Measurements from ENCODE around the gene LDAH. TPM values are rescaled to one million over a fixed set of nuclear protein-coding genes. Genes with fewer than 3 reads are reported as not detected.

The LDAH gene
- total RNA-seq, 1 experiment from 2014 or later: 15.2 TPM

GRCh38 chr2:20676353-20677215 lies 146.3 kb downstream of the LDAH start:
- no peaks in the 10 kb centered on the region for H3K79me1 ChIP-seq (ENCODE audit: insufficient read depth, low read depth, low read length, poor library complexity, severe bottlenecking)
- H3T11ph ChIP-seq (ENCODE audit: low read length): no peak overlapping the region
- Mint-ChIP-seq H3K27me3 (ENCODE audit: low read depth) (peaks cover 46% of the 10 kb centered on the region), H3K27ac (no peak overlapping the region), H3K9me3 (peaks cover 0 to 3% of the 10 kb centered on the region in 2 experiments; a peak in 1 of 5 replicates), H3K4me3 (no peak overlapping the region), H3K4me1 (peaks cover 35 to 50% of the 10 kb centered on the region in 2 experiments), H3K36me3 (ENCODE audit: insufficient read depth in 1 of 3, low read depth in 3 of 3) (no peaks in the 10 kb centered on the region; a peak in 1 of 7 replicates)
- no peak overlapping the region for H2BK120ac ChIP-seq (ENCODE audit: low read depth, low read length, poor library complexity, severe bottlenecking)
- no peak overlapping the region for H3K9ac ChIP-seq (ENCODE audit: extremely low read depth, insufficient read length, low read length)
- no peak overlapping the region for H2BK5ac ChIP-seq (ENCODE audit: insufficient read length, low read length)
- H4K20me1 ChIP-seq (ENCODE audit: control insufficient read depth, insufficient read depth, insufficient read length): no peaks in the 10 kb centered on the region
- peaks cover 4% of the 10 kb centered on the region; the same call in 1 of the 2 replicates for H3K4me1 ChIP-seq (ENCODE audit: insufficient read depth, low read length)
- H3K4me2 ChIP-seq (ENCODE audit: insufficient read depth, insufficient read length, low read length): no peak overlapping the region
- H2BK15ac ChIP-seq (ENCODE audit: low read depth, low read length): no peak overlapping the region
- no peak overlapping the region for H2AK5ac ChIP-seq (ENCODE audit: insufficient read length, low read length)
- no peak overlapping the region for H2BK12ac ChIP-seq (ENCODE audit: insufficient read length, low read depth, low read length)
- H3K14ac ChIP-seq (ENCODE audit: insufficient read depth, low read length): no peak overlapping the region; the same call in 1 of the 2 replicates
- H3K4ac ChIP-seq (ENCODE audit: low read depth, low read length): no peak overlapping the region
- H3K18ac ChIP-seq (ENCODE audit: insufficient read length, low read depth, low read length): no peak overlapping the region
- H3K56ac ChIP-seq (ENCODE audit: insufficient read length, low read depth, low read length): no peak overlapping the region
- H4K8ac ChIP-seq (replicated peaks; ENCODE audit: insufficient read length, low read depth, low read length): no peak overlapping the region
- no peaks in the 10 kb centered on the region for H3K79me2 ChIP-seq (ENCODE audit: insufficient read depth, low read length)
- no peak overlapping the region for H3K27ac ChIP-seq (ENCODE audit: insufficient read length, low read depth, low read length)
- H2AFZ ChIP-seq (ENCODE audit: low read length): no peak overlapping the region
- peaks cover 21% of the 10 kb centered on the region for H3K27me3 ChIP-seq (ENCODE audit: insufficient read depth, low read length)
- DNase-seq: peak; percentile 46
- H3K23me2 ChIP-seq (ENCODE audit: insufficient read length, low read depth, low read length, poor library complexity, severe bottlenecking): no peaks in the 10 kb centered on the region
- H3K9me3 ChIP-seq (ENCODE audit: control insufficient read depth, low read depth, low read length): no peaks in the 10 kb centered on the region
- H3K23ac ChIP-seq (ENCODE audit: insufficient read length, low read depth, low read length): no peak overlapping the region
- TF ChIP-seq CTCF (conservative IDR thresholded peaks at IDR 0.05): no peak; the same call in 2 of the 3 replicates
- H4K5ac ChIP-seq (ENCODE audit: insufficient read length, low read depth, low read length): no peak overlapping the region
- no peak overlapping the region for H2BK20ac ChIP-seq (ENCODE audit: low read depth, low read length, poor library complexity, severe bottlenecking)
- no CpG with 5 or more reads among the region's 12 CpGs for WGBS (ENCODE audit: extremely low coverage, insufficient read length, low lambda C conversion rate)
- H4K91ac ChIP-seq (ENCODE audit: insufficient read length, low read depth, low read length): no peak overlapping the region
